ENCODE data around the gene PI4K2B.

The PI4K2B gene

DNA sequence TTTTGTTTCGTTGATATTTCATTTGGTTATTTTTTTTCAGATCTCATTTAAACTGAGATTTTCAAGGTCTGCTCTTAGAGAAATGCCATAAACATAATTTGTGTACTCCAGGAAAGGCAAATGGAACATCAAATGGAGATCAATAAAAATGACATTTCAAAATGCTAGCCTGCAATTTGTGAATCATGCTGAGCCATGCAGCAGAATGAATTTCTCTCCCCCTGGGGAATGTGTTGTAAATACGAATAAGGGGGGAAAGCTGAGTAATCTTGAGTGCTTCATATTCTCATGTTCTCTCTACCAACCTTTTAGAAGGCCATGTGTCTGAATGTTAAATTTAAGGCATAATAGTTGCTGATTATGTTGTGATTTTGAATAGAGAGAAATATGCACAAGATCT lies 86.5 kb downstream of the PI4K2B start (continued):
- no peak for TF ChIP-seq GFI1B (tag by site-specific recombination; IDR thresholded peaks at IDR 0.05)
- TF ChIP-seq ZNF610 (tag by site-specific recombination; IDR thresholded peaks at IDR 0.05; ENCODE audit: borderline replicate concordance): no peak
- TF ChIP-seq REST (tag by site-specific recombination; IDR thresholded peaks at IDR 0.05): no peak
- TF ChIP-seq, protein P1, sequence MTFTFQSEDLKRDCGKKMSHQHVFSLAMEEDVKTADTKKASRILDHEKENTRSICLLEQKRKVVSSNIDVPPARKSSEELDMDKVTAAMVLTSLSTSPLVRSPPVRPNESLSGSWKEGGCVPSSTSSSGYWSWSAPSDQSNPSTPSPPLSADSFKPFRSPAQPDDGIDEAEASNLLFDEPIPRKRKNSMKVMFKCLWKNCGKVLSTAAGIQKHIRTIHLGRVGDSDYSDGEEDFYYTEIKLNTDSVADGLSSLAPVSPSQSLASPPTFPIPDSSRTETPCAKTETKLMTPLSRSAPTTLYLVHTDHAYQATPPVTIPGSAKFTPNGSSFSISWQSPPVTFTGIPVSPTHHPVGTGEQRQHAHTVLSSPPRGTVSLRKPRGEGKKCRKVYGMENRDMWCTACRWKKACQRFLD (tag by site-specific recombination; IDR thresholded peaks at IDR 0.05): no peak
- no peak for TF ChIP-seq BCL6B (tag by site-specific recombination; IDR thresholded peaks at IDR 0.05)
- TF ChIP-seq TRIM28 (IDR thresholded peaks at IDR 0.05; ENCODE audit: borderline replicate concordance, low read length): no peak
- no peak for TF ChIP-seq PRDM6 (tag by site-specific recombination; IDR thresholded peaks at IDR 0.05)
- TF ChIP-seq RBAK (tag by site-specific recombination; IDR thresholded peaks at IDR 0.05): no peak
- TF ChIP-seq SETDB1 (IDR thresholded peaks at IDR 0.05; ENCODE audit: insufficient read length, low read length): no peak
- no peak for TF ChIP-seq ZNF133 (tag by site-specific recombination; IDR thresholded peaks at IDR 0.05)
- TF ChIP-seq ZFP3 (tag by site-specific recombination; IDR thresholded peaks at IDR 0.05; ENCODE audit: low read depth): no peak
- TF ChIP-seq, protein P2, sequence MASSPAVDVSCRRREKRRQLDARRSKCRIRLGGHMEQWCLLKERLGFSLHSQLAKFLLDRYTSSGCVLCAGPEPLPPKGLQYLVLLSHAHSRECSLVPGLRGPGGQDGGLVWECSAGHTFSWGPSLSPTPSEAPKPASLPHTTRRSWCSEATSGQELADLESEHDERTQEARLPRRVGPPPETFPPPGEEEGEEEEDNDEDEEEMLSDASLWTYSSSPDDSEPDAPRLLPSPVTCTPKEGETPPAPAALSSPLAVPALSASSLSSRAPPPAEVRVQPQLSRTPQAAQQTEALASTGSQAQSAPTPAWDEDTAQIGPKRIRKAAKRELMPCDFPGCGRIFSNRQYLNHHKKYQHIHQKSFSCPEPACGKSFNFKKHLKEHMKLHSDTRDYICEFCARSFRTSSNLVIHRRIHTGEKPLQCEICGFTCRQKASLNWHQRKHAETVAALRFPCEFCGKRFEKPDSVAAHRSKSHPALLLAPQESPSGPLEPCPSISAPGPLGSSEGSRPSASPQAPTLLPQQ (tag by site-specific recombination; IDR thresholded peaks at IDR 0.05): no peak
- TF ChIP-seq ZNF596 (tag by site-specific recombination; IDR thresholded peaks at IDR 0.05): no peak
- TF ChIP-seq ZNF211 (tag by site-specific recombination; IDR thresholded peaks at IDR 0.05; ENCODE audit: low read depth): no peak

DNA sequence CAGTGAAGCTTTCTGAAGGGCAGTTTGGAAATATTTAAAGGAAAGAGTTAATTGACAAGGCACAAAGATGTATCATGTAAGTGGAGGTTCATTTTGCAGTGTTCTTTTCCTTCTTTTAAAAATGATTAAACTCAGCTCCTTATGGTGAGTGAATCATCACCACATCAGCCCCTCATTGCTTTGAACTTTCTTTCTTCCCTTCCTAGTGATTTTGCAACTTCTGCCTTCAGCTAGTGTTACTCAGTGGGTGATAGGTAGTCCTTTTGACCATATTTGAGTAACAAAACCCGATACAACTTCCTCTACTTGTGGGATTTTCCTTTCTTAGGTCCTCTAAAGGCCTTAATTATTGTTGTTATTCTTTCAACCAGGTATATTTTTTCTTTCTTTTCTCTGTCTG lies 86.9 kb downstream of the PI4K2B start:
- peaks cover under 1 to 20% of the 10 kb centered on the region in 2 experiments for H3K36me3 ChIP-seq (ENCODE audit: control insufficient read depth in 2 of 2, insufficient read depth in 1 of 2, low read length in 2 of 2)
- no peaks in the 10 kb centered on the region for H3K9me3 ChIP-seq (ENCODE audit: control insufficient read depth, insufficient read depth, low read depth, low read length)
- no peak overlapping the region for H3K27ac ChIP-seq (ENCODE audit: extremely low read depth, low read depth, low read length)
- no peak overlapping the region for H3K4me3 ChIP-seq (ENCODE audit: low read depth, low read length)
- POLR2A ChIA-PET: no interaction called here
- CTCF ChIA-PET: interaction anchor here (0.7 to 1.3 kb wide), 2 partner anchors 8 to 24 kb away, joined by 5 to 7 read pairs; partner anchors contain the start of gene ZCCHC4
- no peaks in the 10 kb centered on the region for H3K4me1 ChIP-seq (ENCODE audit: control insufficient read depth, insufficient read depth, low read length)
- TF ChIP-seq ZNF626 (tag by site-specific recombination; IDR thresholded peaks at IDR 0.05) (no peak), ZNF830 (tag by site-specific recombination; IDR thresholded peaks at IDR 0.05; ENCODE audit: low read depth) (no peak), RBAK (tag by site-specific recombination; IDR thresholded peaks at IDR 0.05) (no peak), ZNF571 (tag by site-specific recombination; IDR thresholded peaks at IDR 0.05) (no peak), GLI2 (tag by site-specific recombination; IDR thresholded peaks at IDR 0.05; ENCODE audit: borderline replicate concordance, low read depth) (no peak), PRDM6 (tag by site-specific recombination; IDR thresholded peaks at IDR 0.05) (no peak), KLF8 (tag by site-specific recombination; IDR thresholded peaks at IDR 0.05) (no peak), ZNF140 (tag by site-specific recombination; IDR thresholded peaks at IDR 0.05) (no peak)

Data from HEK293 (cell line).